Muscle of leg (tissue), 11 donors: ENCODE data around the gene ULK1. TPM values are rescaled to one million over a fixed set of nuclear protein-coding genes. Genes with fewer than 3 reads are reported as not detected.
"Not testable (repeated sequence)": the region's sequence is repeated elsewhere in the genome, so short reads cannot be mapped to it uniquely, and the experiment has no call there.

Source experiments
- DNase-seq: peaks from one replicate; pipeline ENCODE4 v3.0.0; 2013
- H3K27ac ChIP-seq: one replicate; pipeline ENCODE4 v1.5.1; 2013; ENCODE audit warnings: mild to moderate bottlenecking, low read length, control low read depth
- H3K27me3 ChIP-seq: one replicate; pipeline ENCODE4 v1.6.1; 2013; ENCODE audit warnings: low read length; ENCODE audit not compliant: control insufficient read depth, insufficient read depth
- H3K36me3 ChIP-seq: one replicate; pipeline ENCODE4 v1.6.1; 2013; ENCODE audit warnings: low read length; ENCODE audit not compliant: control insufficient read depth, insufficient read depth
- H3K4me1 ChIP-seq: one replicate; pipeline ENCODE4 v1.6.1; 2013; ENCODE audit warnings: low read length; ENCODE audit not compliant: control insufficient read depth, insufficient read depth
- H3K4me3 ChIP-seq: one replicate; pipeline ENCODE4 v1.5.1; 2013; ENCODE audit warnings: low read length, control low read depth
- H3K9me3 ChIP-seq: replicated peaks from 2 replicates; pipeline ENCODE4 v1.6.1; 2013; ENCODE audit warnings: low read depth, low read length; ENCODE audit not compliant: control insufficient read depth
- WGBS: methylation state at CpG from one replicate; pipeline ENCODE4 v1.1.5; 2013; ENCODE audit warnings: missing lambda C conversion rate; ENCODE audit not compliant: insufficient coverage; 5-methylcytosine and 5-hydroxymethylcytosine counted together
- polyA plus RNA-seq, 8 donors: library from polyadenylated mRNA; unstranded; fragments of 120-200 nt; gene quantifications; one replicate each; pipeline versions ENCODE4 v1.2.1 to v1.2.3, GENCODE V29; 2013; ENCODE audit warnings: inconsistent platforms in 1 of 8, low replicate concordance in 1 of 8; ENCODE audit not compliant: insufficient read length in 8 of 8, insufficient read depth in 1 of 8
- total RNA-seq: library from RNA; stranded (reverse); fragments of 120-200 nt; gene quantifications from one replicate; pipeline ENCODE4 v1.2.4, GENCODE V29; 2013

ULK1 gene
- total and polyA plus RNA-seq, 9 donors, result 5.1 to 27.7 (median 22.0) TPM

- H3K4me3 ChIP-seq, H3K27ac ChIP-seq, H3K36me3 ChIP-seq, DNase-seq, H3K9me3 ChIP-seq, H3K27me3 ChIP-seq: not testable (repeated sequence)
- no CpG with 5 or more reads among the region's 8 CpGs for WGBS
- H3K4me1 ChIP-seq, result peaks cover 16% of the 10 kb centered on the region
Observed at GRCh38 chr12:131891722-131892121, 2.7 kb upstream of the ULK1 start.

GRCh38 chr12:131892711-131893604 is 1.5 kb upstream of the ULK1 start:
- H3K27ac ChIP-seq, result no peak overlapping the region
- H3K4me1 ChIP-seq, result peaks cover 24% of the 10 kb centered on the region

GRCh38 chr12:131893605-131894312 is 663 bp upstream of the ULK1 start:
- Histone ChIP-seq H3K27me3 (peaks cover 3% of the 10 kb centered on the region), H3K36me3 (peaks cover 13% of the 10 kb centered on the region), H3K4me1 (peaks cover 24% of the 10 kb centered on the region), H3K9me3 (no peaks in the 10 kb centered on the region), H3K4me3 (no peak overlapping the region), H3K27ac (no peak overlapping the region)
- no peak for DNase-seq
- WGBS, result no CpG with 5 or more reads among the region's 19 CpGs

More at GRCh38 chr12:131892711-131893604, 1.5 kb upstream of the ULK1 start:
- no peaks in the 10 kb centered on the region for H3K9me3 ChIP-seq
- no peak for DNase-seq
- H3K27me3 ChIP-seq, result peaks cover 7% of the 10 kb centered on the region
- peaks cover 11% of the 10 kb centered on the region for H3K36me3 ChIP-seq
- H3K4me3 ChIP-seq, result no peak overlapping the region
- WGBS, result 61% methylated on average over 25 of the region's 26 CpGs

- Histone ChIP-seq H3K36me3 (peaks cover 13% of the 10 kb centered on the region), H3K27ac (peak overlapping the region; percentile 99), H3K4me1 (peaks cover 24% of the 10 kb centered on the region), H3K27me3 (no peaks in the 10 kb centered on the region), H3K4me3 (peak overlapping the region; percentile 64), H3K9me3 (no peaks in the 10 kb centered on the region)
- WGBS, result 1% methylated on average over 49 of the region's 54 CpGs
- DNase-seq, result no peak
Observed at GRCh38 chr12:131894981-131895639, 688 bp downstream of the ULK1 start.

GRCh38 chr12:131895640-131896079 is 1.2 kb downstream of the ULK1 start:
- WGBS, result 3% methylated on average over 11 of the region's 12 CpGs
- Histone ChIP-seq H3K4me1 (peaks cover 24% of the 10 kb centered on the region), H3K36me3 (peaks cover 16% of the 10 kb centered on the region), H3K4me3 (peak overlapping the region; percentile 64), H3K9me3 (no peaks in the 10 kb centered on the region), H3K27me3 (no peaks in the 10 kb centered on the region), H3K27ac (peak overlapping the region; percentile 99)
- DNase-seq, result no peak

- peak; percentile 92 for DNase-seq
- Histone ChIP-seq H3K9me3 (no peaks in the 10 kb centered on the region), H3K27me3 (no peaks in the 10 kb centered on the region), H3K4me1 (peaks cover 24% of the 10 kb centered on the region), H3K27ac (peak overlapping the region; percentile 99), H3K36me3 (peaks cover 16% of the 10 kb centered on the region), H3K4me3 (peak overlapping the region; percentile 64)
- 2% methylated on average over 39 of the region's 39 CpGs for WGBS
Observed at GRCh38 chr12:131896080-131896810, 1.8 kb downstream of the ULK1 start.

GRCh38 chr12:131896811-131897270 is 2.4 kb downstream of the ULK1 start:
- Histone ChIP-seq H3K4me3 (peak overlapping the region; percentile 64), H3K27ac (peak overlapping the region; percentile 99), H3K27me3 (no peaks in the 10 kb centered on the region), H3K4me1 (peaks cover 28% of the 10 kb centered on the region), H3K36me3 (peaks cover 18% of the 10 kb centered on the region), H3K9me3 (no peaks in the 10 kb centered on the region)
- peak; percentile 97 for DNase-seq
- 57% methylated on average over 14 of the region's 14 CpGs for WGBS

GRCh38 chr12:131897276-131897675 is 2.9 kb downstream of the ULK1 start:
- WGBS, result 85% methylated on average over 9 of the region's 18 CpGs
- no peak for DNase-seq
- Histone ChIP-seq H3K27ac (peak overlapping the region; percentile 99), H3K27me3 (no peaks in the 10 kb centered on the region), H3K36me3 (peaks cover 23% of the 10 kb centered on the region), H3K4me1 (peaks cover 32% of the 10 kb centered on the region), H3K9me3 (no peaks in the 10 kb centered on the region), H3K4me3 (no peak overlapping the region)

- Histone ChIP-seq H3K4me1 (peaks cover 38% of the 10 kb centered on the region), H3K27ac (no peak overlapping the region), H3K9me3 (no peaks in the 10 kb centered on the region), H3K36me3 (peaks cover 24% of the 10 kb centered on the region), H3K4me3 (no peak overlapping the region), H3K27me3 (no peaks in the 10 kb centered on the region)
- no peak for DNase-seq
- 65% methylated on average over 8 of the region's 9 CpGs for WGBS
Observed at GRCh38 chr12:131897875-131898274, 3.5 kb downstream of the ULK1 start.
